H1 (cell line): ENCODE data around the gene BEAN1. TPM values are rescaled to one million over a fixed set of nuclear protein-coding genes. Genes with fewer than 3 reads are reported as not detected.

Experiments used
- CTCF ChIA-PET: fragments of 300-600 bp; sonication (Branson Sonifier 250); formaldehyde crosslinking; loops from one replicate; lab custom pipeline; 2021; ENCODE audit not compliant: partially characterized antibody; lab: Charles Lee
- POLR2A ChIA-PET: fragments of 300-600 bp; sonication (Branson Sonifier 250); formaldehyde crosslinking; loops from one replicate; lab custom pipeline; 2021; ENCODE audit warnings: inconsistent platforms; ENCODE audit not compliant: partially characterized antibody; lab: Charles Lee
- DNase-seq, 2 experiments: peaks; one replicate each; pipeline versions ENCODE4 v3.0.0 to v3.0.0-alpha.2; 2010 to 2022; ENCODE audit warnings: low spot score in 2 of 2, low read depth in 1 of 2, mixed read lengths in 1 of 2
- FAIRE-seq: peaks from 2 replicates; lab custom pipeline; 2011; peaks lifted over from hg19 to GRCh38; lab: Jason Lieb, UNC
- H2AFZ ChIP-seq: 2 replicates; pipeline ENCODE4 v1.8.1; 2012; ENCODE audit warnings: low read length, inconsistent platforms
- H2AK5ac ChIP-seq: 2 replicates; pipeline ENCODE4 v1.6.1; 2013; ENCODE audit warnings: low read depth, low read length
- H2BK120ac ChIP-seq: replicated peaks from 2 replicates; pipeline ENCODE3; 2013; ENCODE audit warnings: low read depth, low read length, inconsistent platforms
- H2BK12ac ChIP-seq: 2 replicates; pipeline ENCODE4 v1.6.1; 2013; ENCODE audit warnings: low read depth, low read length
- H2BK15ac ChIP-seq: 2 replicates; pipeline ENCODE4 v1.6.1; 2013; ENCODE audit warnings: low read length
- H2BK20ac ChIP-seq: 2 replicates; pipeline ENCODE4 v1.6.1; 2013; ENCODE audit warnings: low read length
- H2BK5ac ChIP-seq: 2 replicates; pipeline ENCODE4 v1.6.1; 2013; ENCODE audit warnings: low read depth, low read length
- H3K14ac ChIP-seq: 2 replicates; pipeline ENCODE4 v1.6.1; 2013; ENCODE audit warnings: inconsistent platforms; ENCODE audit not compliant: insufficient read length
- H3K18ac ChIP-seq: 2 replicates; pipeline ENCODE4 v1.6.1; 2013; ENCODE audit warnings: low read length; ENCODE audit errors: extremely low read depth
- H3K23ac ChIP-seq: 2 replicates; pipeline ENCODE4 v1.6.1; 2013; ENCODE audit warnings: inconsistent platforms; ENCODE audit not compliant: insufficient read length
- H3K23me2 ChIP-seq: 2 replicates; pipeline ENCODE4 v1.6.1; 2013; ENCODE audit warnings: low read depth, low read length
- H3K27ac ChIP-seq: 2 replicates; pipeline ENCODE4 v1.6.1; 2011; ENCODE audit warnings: low read depth, low read length, inconsistent platforms
- H3K27me3 ChIP-seq, 4 experiments: replicated peaks in 1 of 4; 1 replicate in 1 of 4; 2 replicates in 3 of 4; pipeline versions ENCODE4 v1.6.1 to v1.8.1; 2011 to 2013; ENCODE audit warnings: low read length in 3 of 4, mild to moderate bottlenecking in 3 of 4, inconsistent platforms in 2 of 4, mixed read lengths in 2 of 4, moderate library complexity in 1 of 4; ENCODE audit not compliant: control insufficient read depth in 3 of 4, insufficient read depth in 3 of 4; ENCODE audit errors: extremely low read depth in 1 of 4
- H3K36me3 ChIP-seq, 4 experiments: 2 replicates each; pipeline versions ENCODE4 v1.6.1 to v1.8.1; 2011 to 2013; ENCODE audit warnings: mild to moderate bottlenecking in 4 of 4, low read length in 3 of 4, moderate library complexity in 2 of 4, control low read depth in 1 of 4, inconsistent platforms in 1 of 4; ENCODE audit not compliant: insufficient read depth in 4 of 4, control insufficient read depth in 2 of 4
- H3K4ac ChIP-seq: replicated peaks from 2 replicates; pipeline ENCODE3; 2013; ENCODE audit warnings: low read length, low read depth, mixed read lengths, inconsistent platforms; ENCODE audit not compliant: insufficient read length
- H3K4me1 ChIP-seq, 4 experiments: replicated peaks in 1 of 4; 1 replicate in 1 of 4; 2 replicates in 3 of 4; pipeline versions ENCODE4 v1.6.1 to v1.8.1; 2011 to 2013; ENCODE audit warnings: low read length in 3 of 4, inconsistent platforms in 2 of 4, mixed read lengths in 1 of 4; ENCODE audit not compliant: insufficient read depth in 4 of 4, control insufficient read depth in 3 of 4
- H3K4me2 ChIP-seq, 2 experiments: 2 replicates each; pipeline versions ENCODE4 v1.6.1 to v1.8.1; 2011 to 2013; ENCODE audit warnings: low read depth in 2 of 2, low read length in 2 of 2, control low read depth in 1 of 2, inconsistent platforms in 1 of 2, mild to moderate bottlenecking in 1 of 2; ENCODE audit not compliant: insufficient read depth in 1 of 2
- H3K4me3 ChIP-seq, 4 experiments: fragments of 200-600, 300-600 bp in 1 of 4; sonication (generic), shearing (Covaris generic), sonication (Bioruptor Twin) in 1 of 4; 2 replicates each; pipeline versions ENCODE4 v1.5.1 to v1.8.1; 2011 to 2016; ENCODE audit warnings: low read length in 4 of 4, low read depth in 3 of 4, control low read depth in 2 of 4, inconsistent platforms in 2 of 4, mild to moderate bottlenecking in 2 of 4, mixed read lengths in 1 of 4, moderate library complexity in 1 of 4; ENCODE audit not compliant: insufficient read depth in 2 of 4; ENCODE audit errors: extremely low read depth in 1 of 4
- H3K56ac ChIP-seq: replicated peaks from 2 replicates; pipeline ENCODE3; 2013; ENCODE audit warnings: low read depth, mild to moderate bottlenecking, mixed read lengths, low read length, inconsistent platforms; ENCODE audit not compliant: insufficient read length
- H3K79me1 ChIP-seq: 2 replicates; pipeline ENCODE4 v1.6.1; 2013; ENCODE audit warnings: low read depth, low read length, control low read depth
- H3K79me2 ChIP-seq, 2 experiments: 2 replicates each; pipeline versions ENCODE4 v1.6.1 to v1.8.1; 2012 to 2013; ENCODE audit warnings: low read length in 2 of 2, mild to moderate bottlenecking in 2 of 2, inconsistent platforms in 1 of 2; ENCODE audit not compliant: insufficient read depth in 2 of 2, control insufficient read depth in 1 of 2
- H3K9ac ChIP-seq, 4 experiments: replicated peaks in 1 of 4; 1 replicate in 1 of 4; 2 replicates in 3 of 4; pipeline versions ENCODE4 v1.6.1 to v1.8.1; 2011 to 2013; ENCODE audit warnings: low read depth in 3 of 4, low read length in 3 of 4, control low read depth in 2 of 4, mild to moderate bottlenecking in 2 of 4, moderate library complexity in 2 of 4, inconsistent platforms in 1 of 4; ENCODE audit errors: extremely low read depth in 1 of 4
- H3K9me3 ChIP-seq, 2 experiments: 2 replicates each; pipeline versions ENCODE4 v1.6.1 to v1.8.1; 2012 to 2013; ENCODE audit warnings: mild to moderate bottlenecking in 2 of 2, moderate library complexity in 2 of 2, control low read depth in 1 of 2, inconsistent platforms in 1 of 2, low read depth in 1 of 2, low read length in 1 of 2, mixed read lengths in 1 of 2; ENCODE audit not compliant: insufficient read depth in 2 of 2
- H4K20me1 ChIP-seq, 2 experiments: replicated peaks in 1 of 2; 2 replicates each; pipeline versions ENCODE3 to v1.8.1; 2011 to 2013; ENCODE audit warnings: inconsistent platforms in 2 of 2, low read length in 2 of 2, mild to moderate bottlenecking in 1 of 2; ENCODE audit not compliant: insufficient read depth in 2 of 2, control insufficient read depth in 1 of 2
- H4K5ac ChIP-seq: 2 replicates; pipeline ENCODE4 v1.6.1; 2013; ENCODE audit warnings: low read length, low read depth, mixed read lengths, inconsistent platforms; ENCODE audit not compliant: insufficient read length
- H4K8ac ChIP-seq: 2 replicates; pipeline ENCODE4 v1.8.0; 2013; ENCODE audit warnings: mild to moderate bottlenecking, moderate library complexity, low read length, inconsistent platforms; ENCODE audit not compliant: insufficient read depth; ENCODE audit errors: extremely low read depth
- H4K91ac ChIP-seq: replicated peaks from 2 replicates; pipeline ENCODE3; 2013; ENCODE audit warnings: low read length, mixed read lengths, inconsistent platforms; ENCODE audit not compliant: insufficient read length
- CHD2 ChIP-seq: IDR thresholded peaks from 2 replicates; pipeline ENCODE4 v1.6.1; 2012; ENCODE audit warnings: low read length, improper control_type of control experiment
- RAD21 ChIP-seq, 2 experiments: IDR thresholded peaks in 1 of 2; conservative IDR thresholded peaks in 1 of 2; 2 replicates each; pipeline ENCODE4 v1.6.1; 2011; ENCODE audit warnings: low read depth in 2 of 2, low read length in 2 of 2, improper control_type of control experiment in 1 of 2, inconsistent platforms in 1 of 2, mild to moderate bottlenecking in 1 of 2, moderate library complexity in 1 of 2
- RXRA ChIP-seq: IDR thresholded peaks from 2 replicates; pipeline ENCODE4 v1.6.1; 2011; ENCODE audit warnings: low read depth, mild to moderate bottlenecking, low read length, moderate library complexity; ENCODE audit not compliant: insufficient read depth
- SRF ChIP-seq: IDR thresholded peaks from 2 replicates; pipeline ENCODE4 v1.6.1; 2011; ENCODE audit warnings: mild to moderate bottlenecking, low read depth, low read length, moderate library complexity
- TAF1 ChIP-seq: IDR thresholded peaks from 2 replicates; pipeline ENCODE4 v1.6.1; 2011; ENCODE audit warnings: mild to moderate bottlenecking, low read depth, low read length
- TCF12 ChIP-seq: IDR thresholded peaks from 2 replicates; pipeline ENCODE4 v1.6.1; 2011; ENCODE audit warnings: low read depth, mild to moderate bottlenecking, low read length
- USF2 ChIP-seq: IDR thresholded peaks from 2 replicates; pipeline ENCODE4 v1.6.1; 2011; ENCODE audit warnings: low read length, improper control_type of control experiment
- ZNF274 ChIP-seq: IDR thresholded peaks from 2 replicates; pipeline ENCODE4 v1.7.0; 2012; ENCODE audit warnings: low read length, borderline replicate concordance; ENCODE audit errors: extremely low read depth
- WGBS, 2 experiments: shearing (Covaris generic) in 1 of 2; methylation state at CpG; one replicate each; pipeline versions ENCODE4 v1.1.6 to v1.1.7; 2013 to 2015; ENCODE audit warnings: low lambda C conversion rate in 2 of 2, mixed read lengths in 2 of 2, inconsistent platforms in 1 of 2, low coverage in 1 of 2, missing lambda C conversion rate in 1 of 2; ENCODE audit not compliant: insufficient replicate concordance in 2 of 2, insufficient coverage in 1 of 2, insufficient read length in 1 of 2; ENCODE audit errors: extremely low coverage in 1 of 2, missing lambda C conversion rate in 1 of 2; 5-methylcytosine and 5-hydroxymethylcytosine counted together
- polyA plus RNA-seq, 7 experiments: library from polyadenylated mRNA; depleted of rRNA in 3 of 7; stranded (reverse) in 5 of 7; unstranded in 2 of 7; fragments of >200 nt in 5 of 7; fragments of 200-250 nt in 2 of 7; gene quantifications; 1 replicate in 5 of 7; 2 replicates in 1 of 7; 4 replicates in 1 of 7; pipeline versions ENCODE4 v1.2.1 to v1.2.3, GENCODE V29; 2011 to 2013; ENCODE audit warnings: missing spikeins in 2 of 7, mixed read lengths in 2 of 7
- total RNA-seq: library from RNA; stranded (reverse); fragmentation: NEBNext Ultra II Directional; extraction: Animal tissue kit (Norgen Biotek cat#: 25700); gene quantifications from 2 replicates; pipeline ENCODE4 v1.2.1, GENCODE V29; 2021

BEAN1 gene
- total and polyA plus RNA-seq, 2 of the 8 experiments (the other 6 are each of a cell fraction or from before 2014, with no cell fraction given) = 0.08 TPM; not detected in 1

DNA sequence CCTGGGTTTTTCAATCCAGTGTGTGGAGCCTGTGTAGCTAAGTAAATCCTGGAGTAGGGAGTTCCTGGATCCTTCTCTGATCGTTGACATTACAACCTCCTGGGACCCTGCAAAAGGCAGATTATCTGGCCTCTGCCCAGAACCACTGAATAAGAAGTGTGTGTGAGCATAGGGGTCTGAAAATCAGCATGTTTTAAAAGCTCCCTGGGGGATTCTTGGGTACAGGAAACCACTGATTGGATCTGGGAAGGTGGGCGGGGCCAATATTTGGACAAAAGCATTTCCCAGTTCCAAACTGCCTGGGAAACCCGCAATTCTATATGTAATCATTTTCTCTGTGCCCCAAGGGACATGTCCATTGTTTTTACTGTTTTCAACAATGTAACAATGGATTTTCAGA is 27.2 kb upstream of the BEAN1 start:
- no peak overlapping the region for H3K14ac ChIP-seq
- CTCF ChIA-PET = interaction anchor here (1.2 to 1.7 kb wide), 5 partner anchors 32 to 78 kb away, joined by 3 to 4 read pairs (median 4); no protein-coding TSS in a partner anchor
- H3K79me1 ChIP-seq = no peaks in the 10 kb centered on the region; the same call in 1 of the 2 replicates

More for the DNA sequence above, 27.2 kb upstream of the BEAN1 start:
- no peak overlapping the region for H2BK5ac ChIP-seq
- H2BK12ac ChIP-seq = no peak overlapping the region
- no peak for TF ChIP-seq ZNF274
- no peak for TF ChIP-seq SRF
- no peak for TF ChIP-seq TAF1
- TF ChIP-seq TCF12 = no peak
- no peak for TF ChIP-seq RXRA
- TF ChIP-seq USF2 = no peak
- TF ChIP-seq RAD21 (IDR thresholded peaks at IDR 0.05 in 1 of 2, conservative IDR thresholded peaks at IDR 0.05 in 1 of 2; ENCODE audit: low read depth in 2 of 2, low read length in 2 of 2) = no peak
- TF ChIP-seq CHD2 = no peak
- TF ChIP-seq, all 59 proteins: peak for 0
- no peak overlapping the region for H3K27ac ChIP-seq
- no peaks in the 10 kb centered on the region for H4K20me1 ChIP-seq
- no peak overlapping the region for H3K4ac ChIP-seq
- H3K23ac ChIP-seq = no peak overlapping the region
- no peak overlapping the region for H4K91ac ChIP-seq
- H3K4me1 ChIP-seq = peaks cover 0 to 5% (median 1%) of the 10 kb centered on the region in 4 experiments; a peak in 2 of 7 replicates
- H3K9ac ChIP-seq = no peak overlapping the region
- no peaks in the 10 kb centered on the region; a peak in 1 of 7 replicates for H3K27me3 ChIP-seq
- no peak overlapping the region for H3K18ac ChIP-seq
- DNase-seq = no peak
- no peak for FAIRE-seq
- H3K23me2 ChIP-seq = no peaks in the 10 kb centered on the region
- H3K36me3 ChIP-seq = no peaks in the 10 kb centered on the region
- no peak overlapping the region for H2AK5ac ChIP-seq
- H2BK20ac ChIP-seq = no peak overlapping the region
- H4K8ac ChIP-seq = no peak overlapping the region
- H3K9me3 ChIP-seq = 0 out of 4 replicates have a peak, but pooled peaks cover 0 to 2% of the 10 kb centered on the region in 2 experiments
- H2BK15ac ChIP-seq = no peak overlapping the region
- H2AFZ ChIP-seq = peak overlapping the region; percentile 29; the same call in 1 of the 2 replicates
- H4K5ac ChIP-seq = no peak overlapping the region
- H3K79me2 ChIP-seq = no peaks in the 10 kb centered on the region
- H3K56ac ChIP-seq = no peak overlapping the region
- no peak overlapping the region for H2BK120ac ChIP-seq
- no peak overlapping the region for H3K4me2 ChIP-seq
- no peak overlapping the region for H3K4me3 ChIP-seq
- POLR2A ChIA-PET = interaction anchor here (0.6 to 0.9 kb wide), 3 partner anchors 10 to 649 kb away, joined by 3 to 4 read pairs (median 3); no protein-coding TSS in a partner anchor
- 79% methylated on average over 3 of the region's 3 CpGs; no CpG with 5 or more reads in 1 of the 2 experiments for WGBS, 2 experiments
